UCSD-AML1 (cell line): ENCODE measurements around the gene COG2.
"Not testable (repeated sequence)": the region's sequence is repeated elsewhere in the genome, so short reads cannot be mapped to it uniquely, and the experiment has no call there.

Experiments
- DNase-seq: peaks from one replicate; lab custom pipeline; 2025; ENCODE audit not compliant: unreplicated experiment; lab: John Stamatoyannopoulos, UW

The COG2 gene

DNA sequence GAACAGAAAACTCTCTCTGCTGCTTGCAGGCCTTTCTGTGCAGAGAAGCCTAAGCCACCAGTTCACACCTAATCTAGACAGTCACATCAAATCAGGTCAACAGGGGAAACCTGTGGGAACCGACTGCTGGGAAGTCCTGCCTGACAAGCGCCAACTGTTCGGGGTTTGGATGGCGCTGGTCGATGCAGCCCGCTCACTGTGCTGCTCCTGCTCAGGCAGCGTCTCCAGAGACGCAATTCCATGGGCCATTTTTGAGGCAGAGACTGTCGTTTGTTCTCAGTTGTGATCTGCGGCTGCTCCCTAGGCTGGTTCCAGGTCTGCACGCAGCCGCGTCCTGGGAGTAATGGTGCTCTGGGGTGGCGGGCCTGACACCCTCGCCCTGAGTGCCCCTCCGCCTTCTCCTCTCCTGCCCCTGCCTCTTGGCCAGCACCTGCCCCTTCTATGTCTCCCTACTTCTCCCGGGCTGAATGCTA, 70.2 kb downstream of the COG2 start:
- no peak for DNase-seq

DNA sequence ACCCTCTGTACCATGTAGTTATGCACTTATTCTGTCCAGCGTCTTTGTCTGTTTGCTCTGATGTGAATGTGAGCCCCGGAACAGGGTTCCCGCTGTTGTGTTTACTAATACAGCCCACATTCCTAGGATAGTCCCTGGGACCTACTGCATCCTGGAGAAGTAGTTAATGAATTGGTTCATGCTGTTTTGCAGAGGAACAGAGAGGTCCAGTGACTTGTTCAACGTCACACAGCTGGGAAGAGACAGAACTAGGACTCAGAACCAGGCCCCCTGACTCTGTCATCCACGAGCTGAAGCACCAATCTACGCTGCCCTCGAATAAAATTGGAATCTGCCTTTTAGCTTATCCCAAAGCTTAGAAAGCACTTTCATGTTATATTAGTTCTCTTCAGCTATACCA, 70.9 kb downstream of the COG2 start:
- DNase-seq = no peak

- DNase-seq = no peak
Observed at GRCh38 chr1:230713547-230713914, 71.2 kb downstream of the COG2 start.

GRCh38 chr1:230713915-230714764, 71.9 kb downstream of the COG2 start, which contains the start of gene AGT:
Gene AGT (minus strand): TSS chr1:230714122. CDS start chr1:230710823, 3,299 bp downstream.
- DNase-seq = peak; percentile 43

GRCh38 chr1:230715510-230715909, 73.2 kb downstream of the COG2 start:
- DNase-seq = no peak

- not testable (repeated sequence) for DNase-seq
Observed at GRCh38 chr1:230716453-230716852, 74.2 kb downstream of the COG2 start.

DNA sequence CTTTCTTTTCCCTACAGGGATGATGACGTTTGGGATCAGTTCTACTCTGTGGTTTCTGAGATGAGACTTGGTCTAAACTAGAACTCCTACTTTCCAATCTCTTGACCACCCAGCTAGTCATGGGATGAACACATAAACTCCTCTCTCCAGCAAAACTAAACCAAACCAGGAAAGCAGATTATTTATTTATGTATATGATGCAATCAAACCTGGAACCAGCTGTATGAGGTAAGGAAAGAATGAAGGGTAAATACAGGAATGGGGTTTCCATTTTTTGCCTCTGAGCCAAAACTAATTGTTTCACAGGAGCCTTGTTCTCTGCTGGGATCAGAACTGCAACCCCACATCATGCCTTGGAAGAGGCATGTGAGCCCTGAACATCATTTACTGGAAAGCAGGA, 75.0 kb downstream of the COG2 start:
- DNase-seq = no peak

DNA sequence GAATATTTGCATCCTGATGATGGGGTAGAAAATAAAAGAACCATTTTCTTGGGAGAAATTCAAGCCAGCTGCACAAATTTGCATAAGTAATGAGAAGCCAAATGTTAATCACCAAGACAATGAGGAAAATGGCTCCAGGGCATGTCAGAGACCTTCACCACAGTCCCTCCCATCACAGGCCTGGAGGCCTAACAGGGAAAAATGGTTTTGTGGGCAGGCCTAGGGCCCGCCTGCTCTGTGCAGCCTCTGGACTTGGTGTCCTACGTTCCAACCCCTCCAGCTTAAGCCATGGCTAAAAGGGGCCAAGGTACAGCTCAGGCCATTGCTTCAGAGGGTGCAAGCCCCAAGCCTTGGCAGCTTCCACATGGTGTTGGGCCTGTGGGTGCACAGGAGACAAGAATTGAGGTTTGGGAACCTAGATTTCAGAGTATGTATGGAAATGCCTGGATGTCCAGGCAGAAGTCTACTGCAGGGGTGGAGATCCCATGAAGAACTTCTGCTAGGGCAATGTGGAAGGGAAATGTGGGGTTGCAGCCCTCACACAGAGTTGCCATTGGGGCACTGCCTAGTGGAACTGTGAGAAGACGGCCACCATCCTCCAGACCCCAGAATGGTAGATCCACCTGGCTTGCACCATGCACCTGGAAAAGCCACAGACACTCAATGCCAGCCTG, 79.7 kb downstream of the COG2 start:
- DNase-seq = not testable (repeated sequence)

DNA sequence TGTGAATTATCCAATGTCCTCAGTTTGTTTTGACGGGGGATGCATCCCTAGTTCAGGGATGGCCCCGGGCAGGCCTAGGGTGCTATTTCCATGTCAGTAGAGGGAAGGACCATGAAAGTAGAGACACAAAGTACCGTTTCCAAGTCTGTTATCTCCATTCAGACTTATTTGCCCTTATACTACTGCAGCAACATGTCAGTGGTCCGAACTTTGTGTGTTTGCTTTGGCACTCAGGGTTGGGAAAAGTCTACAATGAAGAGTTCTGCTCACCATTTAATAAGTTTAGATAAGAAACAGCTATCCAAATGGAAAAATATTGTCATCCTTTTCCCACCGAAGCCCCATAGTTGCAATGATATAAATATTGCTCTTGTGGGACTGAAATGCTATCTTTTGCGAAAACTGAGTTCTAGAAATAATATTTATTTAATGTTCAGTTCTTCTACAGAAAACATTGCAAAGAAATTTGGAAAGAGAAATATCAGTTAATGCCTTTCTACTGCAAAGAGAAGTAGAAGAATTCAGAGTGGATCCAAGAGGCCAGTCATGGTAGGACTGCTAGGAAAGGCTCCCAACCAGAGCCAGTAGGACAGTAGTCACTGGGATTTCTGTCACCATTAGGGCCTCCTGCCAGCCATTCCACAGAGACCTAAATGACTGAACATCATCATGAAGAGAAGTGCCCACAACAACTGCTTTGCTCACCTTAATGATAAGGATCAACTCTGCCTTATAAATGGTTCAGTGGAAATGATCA, 83.2 kb downstream of the COG2 start:
- no peak for DNase-seq

- no peak for DNase-seq
Observed at GRCh38 chr1:230728710-230729392, 86.6 kb downstream of the COG2 start.

GRCh38 chr1:230730977-230731376, 88.7 kb downstream of the COG2 start:
- no peak for DNase-seq

DNA sequence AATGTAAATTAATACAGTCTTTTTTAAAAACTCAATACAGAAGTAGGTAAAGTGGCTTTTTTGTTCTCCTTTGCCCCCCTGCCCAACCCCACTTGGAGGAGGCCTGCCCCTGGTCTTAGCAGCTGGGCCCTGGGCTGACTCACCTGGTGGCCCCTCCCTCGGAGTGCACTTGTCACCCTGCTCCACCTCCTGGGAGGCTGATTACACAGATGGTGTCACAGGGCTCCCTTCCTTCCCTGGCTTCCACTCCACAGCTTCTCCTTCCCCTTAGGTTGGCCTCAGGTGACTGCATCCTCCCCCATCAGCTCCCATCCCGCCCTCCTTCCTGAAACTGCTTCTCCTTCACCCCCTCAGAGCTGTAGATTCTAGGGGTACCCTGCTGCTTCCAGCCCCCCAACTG, 93.2 kb downstream of the COG2 start:
- DNase-seq = no peak

GRCh38 chr1:230737622-230738262, 95.5 kb downstream of the COG2 start:
- no peak for DNase-seq

DNA sequence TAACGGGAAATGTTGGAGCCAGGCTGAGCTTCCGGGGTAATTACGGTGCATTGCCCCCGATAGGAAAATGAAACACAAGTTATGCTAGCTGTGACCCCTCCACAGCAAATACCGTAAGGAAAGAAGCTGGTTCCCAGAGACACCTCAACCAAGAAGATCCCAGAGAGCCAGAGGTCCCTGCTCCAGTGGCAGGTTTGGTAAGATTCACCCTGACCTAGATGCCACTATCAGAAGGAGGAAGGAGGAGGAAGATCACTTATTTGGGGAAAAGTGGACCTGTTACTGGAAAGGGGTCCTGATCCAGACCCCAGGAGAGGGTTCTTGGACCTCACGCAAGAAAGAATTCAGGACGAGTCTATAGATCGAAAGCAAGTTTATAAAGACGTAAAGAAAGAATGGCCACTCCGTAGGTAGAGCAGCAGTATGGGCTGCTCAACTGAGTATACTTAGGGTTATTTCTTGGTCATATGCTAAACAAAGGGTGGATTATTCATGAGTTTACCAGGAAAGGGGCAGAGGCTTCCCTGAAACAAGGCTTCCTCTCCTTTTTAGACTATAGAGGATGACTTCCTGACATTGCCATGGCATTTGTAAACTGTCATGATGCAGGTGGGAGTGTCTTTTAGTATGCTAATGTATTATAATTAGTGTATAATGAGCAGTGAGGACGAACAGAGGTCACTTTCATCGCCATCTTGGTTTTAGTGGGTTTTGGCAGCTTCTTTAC, 97.4 kb downstream of the COG2 start:
- no peak for DNase-seq
